ENCODE measurements around the gene PRICKLE2.
A peak's percentile ranks its signal among the peaks of the same experiment; 100 is the strongest.

The PRICKLE2 gene

GRCh38 chr3:64163755-64164148 is 61.5 kb downstream of the PRICKLE2 start:
- no peak overlapping the region for H2AFZ ChIP-seq (ENCODE audit: insufficient read depth, low read length, poor library complexity)
- peaks cover 7% of the 10 kb centered on the region for H3K79me1 ChIP-seq (ENCODE audit: low read length)
- peaks cover 0 to 10% of the 10 kb centered on the region in 2 experiments for H3K4me1 ChIP-seq (ENCODE audit: control insufficient read depth in 1 of 2, insufficient read depth in 2 of 2, low read length in 2 of 2)
- H3K4me3 ChIP-seq (ENCODE audit: low read depth, low read length): no peak overlapping the region
- H3K23ac ChIP-seq (ENCODE audit: low read length): no peak overlapping the region
- H2AK5ac ChIP-seq (ENCODE audit: low read length): no peak overlapping the region
- H3K9ac ChIP-seq (ENCODE audit: low read length): no peak overlapping the region
- H4K8ac ChIP-seq (ENCODE audit: low read depth, low read length): no peak overlapping the region
- H2BK120ac ChIP-seq (ENCODE audit: insufficient read depth, low read length, poor library complexity): no peak overlapping the region
- H3K9me3 ChIP-seq (ENCODE audit: insufficient read depth, low read depth, low read length): no peaks in the 10 kb centered on the region
- H3K14ac ChIP-seq (ENCODE audit: low read length): no peak overlapping the region
- H4K12ac ChIP-seq (ENCODE audit: low read depth, low read length): no peak overlapping the region
- no peak overlapping the region for H3K4me2 ChIP-seq (ENCODE audit: low read length)
- DNase-seq: peak in 1 of 2 donors; percentile 80
- peaks cover 2% of the 10 kb centered on the region for H3K79me2 ChIP-seq (ENCODE audit: control insufficient read depth, insufficient read depth, low read length, poor library complexity)
- H2BK5ac ChIP-seq (ENCODE audit: low read depth, low read length, poor library complexity): no peak overlapping the region
- peaks cover 15 to 30% of the 10 kb centered on the region in 2 experiments for H3K36me3 ChIP-seq (ENCODE audit: control insufficient read depth in 1 of 2, insufficient read depth in 2 of 2, low read length in 2 of 2)
- H3K4ac ChIP-seq (ENCODE audit: low read depth, low read length): no peak overlapping the region
- whole genome bisulfite sequencing (ENCODE audit: extremely low coverage, insufficient coverage, insufficient read length): no CpG with 5 or more reads among the region's 4 CpGs
- no peak overlapping the region for H2BK12ac ChIP-seq (ENCODE audit: low read length)
- no peaks in the 10 kb centered on the region for H3K27me3 ChIP-seq (ENCODE audit: insufficient read depth, low read length)
- H4K91ac ChIP-seq (ENCODE audit: low read depth, low read length): no peak overlapping the region
- H3K18ac ChIP-seq (ENCODE audit: low read length): no peak overlapping the region
- H3K27ac ChIP-seq (ENCODE audit: low read depth, low read length): no peak overlapping the region

- Histone ChIP-seq H3K4me1 (ENCODE audit: control insufficient read depth in 1 of 2, insufficient read depth in 2 of 2, low read length in 2 of 2) (peaks cover 0 to 14% of the 10 kb centered on the region in 2 experiments), H3K23ac (ENCODE audit: low read length) (peak overlapping the region; percentile 27), H4K8ac (ENCODE audit: low read depth, low read length) (peak overlapping the region; percentile 66), H3K36me3 (ENCODE audit: control insufficient read depth in 1 of 2, insufficient read depth in 2 of 2, low read length in 2 of 2) (peaks cover 17 to 34% of the 10 kb centered on the region in 2 experiments), H3K4me3 (ENCODE audit: low read depth, low read length) (no peak overlapping the region), H3K14ac (ENCODE audit: low read length) (peak overlapping the region; percentile 28), H2BK12ac (ENCODE audit: low read length) (peak overlapping the region; percentile 73), H3K9ac (ENCODE audit: low read length) (no peak overlapping the region), H3K27me3 (ENCODE audit: insufficient read depth, low read length) (no peaks in the 10 kb centered on the region), H3K79me2 (ENCODE audit: control insufficient read depth, insufficient read depth, low read length, poor library complexity) (peaks cover 2% of the 10 kb centered on the region), H3K18ac (ENCODE audit: low read length) (peak overlapping the region; percentile 77), H3K4ac (ENCODE audit: low read depth, low read length) (peak overlapping the region; percentile 33), H4K12ac (ENCODE audit: low read depth, low read length) (no peak overlapping the region), H3K27ac (ENCODE audit: low read depth, low read length) (no peak overlapping the region), H3K9me3 (ENCODE audit: insufficient read depth, low read depth, low read length) (no peaks in the 10 kb centered on the region), H3K79me1 (ENCODE audit: low read length) (peaks cover 7% of the 10 kb centered on the region), H2BK5ac (ENCODE audit: low read depth, low read length, poor library complexity) (peak overlapping the region; percentile 45), H3K4me2 (ENCODE audit: low read length) (no peak overlapping the region), H2BK120ac (ENCODE audit: insufficient read depth, low read length, poor library complexity) (peak overlapping the region; percentile 63), H4K91ac (ENCODE audit: low read depth, low read length) (peak overlapping the region; percentile 13), H2AFZ (ENCODE audit: insufficient read depth, low read length, poor library complexity) (no peak overlapping the region), H2AK5ac (ENCODE audit: low read length) (peak overlapping the region; percentile 72)
- no CpG with 5 or more reads among the region's 8 CpGs for WGBS (ENCODE audit: extremely low coverage, insufficient coverage, insufficient read length)
- no peak for DNase-seq
Measured at GRCh38 chr3:64163019-64163754, 62.1 kb downstream of the PRICKLE2 start.

DNA sequence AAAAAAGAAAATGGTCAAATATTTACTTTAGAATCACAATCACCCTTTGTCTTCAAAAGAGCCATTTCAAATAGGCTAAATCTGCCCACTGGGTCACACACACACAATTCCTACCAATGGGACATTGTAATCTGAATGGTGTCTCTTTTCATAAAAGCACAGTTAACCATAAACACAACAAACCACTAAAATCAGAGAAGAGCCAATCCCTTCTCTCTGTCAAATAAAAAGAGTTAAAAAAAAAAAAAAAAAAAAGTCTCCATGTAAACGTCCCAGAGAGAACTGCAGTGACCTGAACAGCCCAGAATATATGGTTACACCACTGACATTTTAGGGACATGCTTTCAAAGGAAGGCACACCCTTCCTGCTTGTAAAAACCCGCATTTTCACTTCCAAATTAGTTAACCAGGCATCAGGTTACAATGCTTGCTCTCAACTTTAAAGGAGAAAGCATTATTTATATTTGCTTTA is 63.7 kb downstream of the PRICKLE2 start:
- WGBS (ENCODE audit: extremely low coverage, insufficient coverage, insufficient read length): no CpG with 5 or more reads among the region's 2 CpGs
- no peak overlapping the region for H3K4me3 ChIP-seq (ENCODE audit: low read depth, low read length)

GRCh38 chr3:64160000-64160695 is 65.1 kb downstream of the PRICKLE2 start:
- no peak overlapping the region for H2BK12ac ChIP-seq (ENCODE audit: low read length)
- H3K4me1 ChIP-seq (ENCODE audit: control insufficient read depth in 1 of 2, insufficient read depth in 2 of 2, low read length in 2 of 2): peaks cover 7 to 28% of the 10 kb centered on the region in 2 experiments
- no peak overlapping the region for H3K9ac ChIP-seq (ENCODE audit: low read length)
- H3K18ac ChIP-seq (ENCODE audit: low read length): peak overlapping the region; percentile 48
- no CpG with 5 or more reads among the region's 8 CpGs for WGBS (ENCODE audit: extremely low coverage, insufficient coverage, insufficient read length)
- H4K12ac ChIP-seq (ENCODE audit: low read depth, low read length): no peak overlapping the region
- H2BK5ac ChIP-seq (ENCODE audit: low read depth, low read length, poor library complexity): no peak overlapping the region
- DNase-seq: no peak
- no peak overlapping the region for H3K27ac ChIP-seq (ENCODE audit: low read depth, low read length)
- H3K27me3 ChIP-seq (ENCODE audit: insufficient read depth, low read length): no peaks in the 10 kb centered on the region
- H3K4me2 ChIP-seq (ENCODE audit: low read length): no peak overlapping the region
- no peak overlapping the region for H3K4ac ChIP-seq (ENCODE audit: low read depth, low read length)
- peaks cover 19 to 35% of the 10 kb centered on the region in 2 experiments for H3K36me3 ChIP-seq (ENCODE audit: control insufficient read depth in 1 of 2, insufficient read depth in 2 of 2, low read length in 2 of 2)
- peaks cover 2% of the 10 kb centered on the region for H3K79me2 ChIP-seq (ENCODE audit: control insufficient read depth, insufficient read depth, low read length, poor library complexity)
- no peaks in the 10 kb centered on the region for H3K9me3 ChIP-seq (ENCODE audit: insufficient read depth, low read depth, low read length)
- H4K8ac ChIP-seq (ENCODE audit: low read depth, low read length): no peak overlapping the region
- no peak overlapping the region for H2BK120ac ChIP-seq (ENCODE audit: insufficient read depth, low read length, poor library complexity)
- no peak overlapping the region for H2AK5ac ChIP-seq (ENCODE audit: low read length)
- no peak overlapping the region for H3K23ac ChIP-seq (ENCODE audit: low read length)
- no peak overlapping the region for H2AFZ ChIP-seq (ENCODE audit: insufficient read depth, low read length, poor library complexity)
- no peak overlapping the region for H3K14ac ChIP-seq (ENCODE audit: low read length)
- no peak overlapping the region for H3K4me3 ChIP-seq (ENCODE audit: low read depth, low read length)
- H4K91ac ChIP-seq (ENCODE audit: low read depth, low read length): no peak overlapping the region
- peaks cover 11% of the 10 kb centered on the region for H3K79me1 ChIP-seq (ENCODE audit: low read length)

More for the DNA sequence above, 63.7 kb downstream of the PRICKLE2 start:
- no peak overlapping the region for H3K14ac ChIP-seq (ENCODE audit: low read length)
- H3K79me2 ChIP-seq (ENCODE audit: control insufficient read depth, insufficient read depth, low read length, poor library complexity): peaks cover 2% of the 10 kb centered on the region
- no peak for DNase-seq
- peaks cover 15% of the 10 kb centered on the region for H3K79me1 ChIP-seq (ENCODE audit: low read length)
- H3K23ac ChIP-seq (ENCODE audit: low read length): no peak overlapping the region
- no peak overlapping the region for H4K12ac ChIP-seq (ENCODE audit: low read depth, low read length)
- no peak overlapping the region for H2BK120ac ChIP-seq (ENCODE audit: insufficient read depth, low read length, poor library complexity)
- H2AFZ ChIP-seq (ENCODE audit: insufficient read depth, low read length, poor library complexity): no peak overlapping the region
- H2BK12ac ChIP-seq (ENCODE audit: low read length): no peak overlapping the region
- H2AK5ac ChIP-seq (ENCODE audit: low read length): no peak overlapping the region
- no peak overlapping the region for H3K4me2 ChIP-seq (ENCODE audit: low read length)
- no peak overlapping the region for H3K9ac ChIP-seq (ENCODE audit: low read length)
- H3K18ac ChIP-seq (ENCODE audit: low read length): no peak overlapping the region
- H3K27ac ChIP-seq (ENCODE audit: low read depth, low read length): no peak overlapping the region
- H3K27me3 ChIP-seq (ENCODE audit: insufficient read depth, low read length): no peaks in the 10 kb centered on the region
- H3K4ac ChIP-seq (ENCODE audit: low read depth, low read length): no peak overlapping the region
- H3K4me1 ChIP-seq (ENCODE audit: control insufficient read depth in 1 of 2, insufficient read depth in 2 of 2, low read length in 2 of 2): peaks cover 7 to 28% of the 10 kb centered on the region in 2 experiments
- H2BK5ac ChIP-seq (ENCODE audit: low read depth, low read length, poor library complexity): no peak overlapping the region
- H3K36me3 ChIP-seq (ENCODE audit: control insufficient read depth in 1 of 2, insufficient read depth in 2 of 2, low read length in 2 of 2): peaks cover 23 to 42% of the 10 kb centered on the region in 2 experiments
- no peak overlapping the region for H4K8ac ChIP-seq (ENCODE audit: low read depth, low read length)
- H4K91ac ChIP-seq (ENCODE audit: low read depth, low read length): no peak overlapping the region
- no peaks in the 10 kb centered on the region for H3K9me3 ChIP-seq (ENCODE audit: insufficient read depth, low read depth, low read length)

Measured in trophoblast cell (in vitro differentiated cells and primary cell).